ENCODE results near the gene MPPE1.

MPPE1 gene

DNA sequence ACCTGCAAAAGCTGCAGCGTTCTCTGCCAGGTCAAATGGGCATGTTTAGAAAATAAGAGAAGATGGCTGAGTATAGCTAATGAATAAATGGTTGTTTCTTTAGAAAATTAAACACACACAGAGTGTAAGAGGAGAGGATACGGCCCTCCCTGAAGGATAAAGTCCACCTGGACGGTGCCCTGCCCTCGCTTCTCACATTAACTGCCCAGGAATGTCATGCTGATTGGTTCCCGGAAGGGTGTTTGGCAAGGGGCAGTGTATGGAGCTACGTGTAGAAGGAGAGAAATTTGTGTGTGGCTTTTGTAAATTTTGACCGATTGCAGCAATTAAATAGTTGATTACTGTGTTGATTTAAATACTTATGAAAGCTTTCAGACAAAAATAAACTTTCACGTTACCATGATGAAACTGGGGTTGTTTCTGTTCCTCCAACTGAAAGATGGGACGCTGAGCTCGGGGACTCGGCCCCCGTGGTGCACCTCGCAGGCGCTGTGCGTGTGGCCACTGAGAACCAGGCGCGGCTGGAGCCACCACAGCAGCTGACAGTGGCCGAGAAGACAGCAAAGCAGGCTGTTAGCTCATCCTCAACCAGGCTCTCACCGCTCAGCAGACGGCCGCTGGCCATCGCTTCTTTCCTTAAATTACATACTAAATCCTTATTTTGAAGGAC lies 22.7 kb downstream of the MPPE1 start:
- H3K9me3 Mint-ChIP-seq, result no peaks in the 10 kb centered on the region
- H3K27me3 Mint-ChIP-seq, result no peaks in the 10 kb centered on the region
- ATAC-seq (replicated peaks) (no peak), DNase-seq (no peak)
- peaks cover 0 to 2% of the 10 kb centered on the region in 2 donors for H3K4me1 Mint-ChIP-seq (ENCODE audit: low read depth in 2 of 2)
- peaks cover 49% of the 10 kb centered on the region for H3K36me3 Mint-ChIP-seq (ENCODE audit: insufficient read depth)
- no peak overlapping the region for H3K4me3 Mint-ChIP-seq
- no peak overlapping the region for H3K27ac Mint-ChIP-seq

DNA sequence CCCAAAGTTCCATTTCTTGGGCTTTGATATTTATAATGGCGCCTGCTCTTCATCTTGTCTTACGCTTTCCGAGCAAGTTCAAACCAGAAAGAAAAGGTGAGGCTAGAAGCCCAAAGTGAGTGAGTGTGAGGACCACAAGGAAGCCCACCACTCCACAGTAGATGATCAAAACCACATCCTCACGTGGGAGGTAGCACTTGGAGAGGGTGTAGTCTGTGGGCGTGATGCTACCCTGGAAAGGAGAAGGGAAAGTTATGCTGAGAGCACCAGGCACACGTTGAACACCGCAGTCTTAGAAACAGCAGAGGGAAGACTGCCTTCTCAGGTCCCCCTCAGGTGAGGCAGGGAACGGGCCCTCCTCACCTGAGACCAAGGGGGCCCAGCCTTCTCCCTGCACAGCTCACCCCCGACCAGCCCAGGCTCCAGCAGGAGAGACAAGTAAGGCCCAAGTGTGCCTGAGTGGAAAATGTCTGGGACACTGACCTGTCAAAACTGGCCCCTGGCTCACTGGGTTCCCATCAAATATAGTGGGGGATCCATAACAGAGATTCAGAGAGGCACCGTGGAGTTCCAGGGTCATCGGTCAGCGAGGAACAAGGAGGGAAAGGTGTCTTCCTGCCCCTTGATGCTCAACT lies 23.6 kb downstream of the MPPE1 start:
- Mint-ChIP-seq H3K27ac (peak overlapping the region in 1 of 2 donors; percentile 57), H3K36me3 (ENCODE audit: insufficient read depth) (peaks cover 43% of the 10 kb centered on the region), H3K4me1 (ENCODE audit: low read depth in 2 of 2) (peaks cover 0 to 2% of the 10 kb centered on the region in 2 donors), H3K9me3 (no peaks in the 10 kb centered on the region), H3K4me3 (no peak overlapping the region), H3K27me3 (no peaks in the 10 kb centered on the region)
- no peak for DNase-seq
- no peak for ATAC-seq (replicated peaks)

DNA sequence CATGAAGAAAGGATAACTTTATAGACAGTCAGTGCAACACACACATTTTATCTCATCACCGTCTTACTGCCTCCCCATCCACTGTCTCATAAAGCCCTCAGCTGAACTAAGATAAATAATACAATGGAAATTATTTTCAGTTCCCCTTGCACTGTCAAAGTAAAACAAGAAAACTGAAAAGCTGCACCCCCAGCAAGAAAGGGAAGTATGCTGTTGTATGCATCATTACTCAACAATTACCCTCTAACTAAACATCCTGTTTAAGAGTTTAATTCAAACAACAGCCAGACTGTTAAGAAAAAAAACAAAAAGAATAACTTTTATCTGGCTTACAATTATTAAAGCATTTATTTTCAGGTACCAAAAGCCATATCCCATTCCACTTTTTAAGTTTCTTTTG lies 25.0 kb downstream of the MPPE1 start:
- ATAC-seq (replicated peaks), result peak; percentile 42
- Mint-ChIP-seq H3K4me1 (ENCODE audit: low read depth in 2 of 2) (peaks cover 0 to 2% of the 10 kb centered on the region in 2 donors), H3K4me3 (no peak overlapping the region), H3K27me3 (no peaks in the 10 kb centered on the region), H3K27ac (no peak overlapping the region), H3K36me3 (ENCODE audit: insufficient read depth) (peaks cover 39% of the 10 kb centered on the region), H3K9me3 (no peaks in the 10 kb centered on the region)
- DNase-seq, result no peak

DNA sequence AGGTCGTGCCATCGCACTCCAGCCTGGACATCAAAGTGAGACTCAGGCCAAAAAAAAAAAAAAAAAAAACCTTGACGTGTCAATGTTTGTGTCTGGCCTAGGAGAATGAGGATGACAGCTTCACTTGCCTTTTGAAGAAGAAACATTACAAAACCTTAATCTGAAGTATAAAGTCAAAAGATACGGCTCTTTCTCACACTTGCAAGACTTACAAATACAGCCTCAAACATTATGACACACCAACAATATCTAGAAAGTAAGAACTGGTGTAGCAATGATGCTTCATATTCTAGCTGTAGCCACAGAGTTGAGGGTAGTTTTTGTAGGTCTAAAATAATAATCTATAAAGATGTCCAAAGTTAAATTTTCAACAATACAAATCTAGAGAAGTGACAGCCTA lies 25.5 kb downstream of the MPPE1 start:
- Mint-ChIP-seq H3K4me1 (ENCODE audit: low read depth in 2 of 2) (peaks cover 0 to 2% of the 10 kb centered on the region in 2 donors), H3K4me3 (no peak overlapping the region), H3K27me3 (no peaks in the 10 kb centered on the region), H3K36me3 (ENCODE audit: insufficient read depth) (peaks cover 36% of the 10 kb centered on the region), H3K27ac (no peak overlapping the region), H3K9me3 (no peaks in the 10 kb centered on the region)
- ATAC-seq (replicated peaks) (no peak), DNase-seq (no peak)

DNA sequence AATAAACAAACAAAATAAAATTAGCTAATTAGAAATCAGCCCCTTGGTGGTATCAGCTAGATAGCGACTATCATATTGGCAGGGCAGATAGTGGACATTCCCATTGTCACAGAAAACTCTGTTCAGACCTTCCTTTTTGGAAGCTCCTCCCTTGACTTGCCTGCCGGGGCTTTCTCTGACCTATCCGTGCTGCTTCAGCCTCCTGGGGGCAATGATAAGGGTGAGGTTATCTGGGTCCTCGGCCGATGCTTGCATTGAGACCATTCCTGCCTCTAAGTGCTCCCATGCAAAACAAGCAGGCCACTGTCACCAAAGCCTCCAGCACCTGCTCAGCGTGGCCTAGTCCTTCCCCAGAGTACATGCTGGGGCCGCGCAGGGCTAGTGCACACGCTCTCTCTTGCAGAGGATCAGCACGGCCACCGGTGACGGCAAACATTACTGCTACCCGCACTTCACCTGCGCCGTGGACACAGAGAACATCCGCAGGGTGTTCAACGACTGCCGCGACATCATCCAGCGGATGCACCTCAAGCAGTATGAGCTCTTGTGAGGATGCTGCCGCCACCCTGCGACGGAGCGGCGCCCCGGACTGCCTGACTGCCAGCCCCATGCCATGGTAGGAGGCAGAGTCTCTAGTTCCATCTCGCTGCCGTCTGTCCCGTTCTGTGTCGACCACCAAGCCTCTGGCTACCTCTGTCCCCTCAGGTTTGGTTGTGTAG lies 27.4 kb downstream of the MPPE1 start:
- peaks cover 34% of the 10 kb centered on the region for H3K36me3 Mint-ChIP-seq (ENCODE audit: insufficient read depth)
- H3K9me3 Mint-ChIP-seq, result no peaks in the 10 kb centered on the region
- no peaks in the 10 kb centered on the region for H3K27me3 Mint-ChIP-seq
- DNase-seq, result no peak
- H3K4me1 Mint-ChIP-seq (ENCODE audit: low read depth in 2 of 2), result peaks cover 0 to 2% of the 10 kb centered on the region in 2 donors
- no peak overlapping the region for H3K4me3 Mint-ChIP-seq
- no peak overlapping the region for H3K27ac Mint-ChIP-seq
- no peak for ATAC-seq (replicated peaks)

DNA sequence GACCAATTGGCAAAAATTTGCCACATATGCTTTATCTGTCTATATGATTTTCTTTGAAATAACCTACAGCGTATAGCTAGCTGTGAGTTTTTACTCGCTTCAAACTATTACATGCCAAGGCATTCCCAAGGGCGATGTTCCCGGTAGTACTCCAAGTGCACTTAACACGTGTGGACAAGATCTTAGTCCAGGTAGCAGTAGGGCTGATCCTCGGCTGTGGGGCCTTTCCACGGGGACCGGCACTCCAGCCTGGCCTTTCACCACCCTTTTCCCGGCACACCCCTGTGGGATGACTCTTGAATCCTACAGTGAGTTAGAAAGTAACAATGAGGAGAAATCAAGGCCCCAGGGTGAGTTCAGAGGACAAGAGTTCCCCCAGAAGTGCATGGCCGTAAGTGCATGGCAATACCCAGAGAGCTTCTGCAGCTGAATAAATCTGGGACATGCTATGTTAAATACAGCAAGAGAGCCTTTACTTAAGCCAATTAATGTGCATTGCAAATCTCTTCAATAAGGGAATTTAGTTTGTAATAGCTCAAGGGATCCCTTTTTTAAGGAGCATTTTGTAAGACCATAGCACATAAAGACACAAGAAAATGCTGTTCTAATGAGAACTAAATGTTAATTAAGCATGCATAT lies 30.5 kb downstream of the MPPE1 start:
- Mint-ChIP-seq H3K9me3 (no peaks in the 10 kb centered on the region), H3K36me3 (ENCODE audit: insufficient read depth) (peaks cover 6% of the 10 kb centered on the region), H3K27me3 (no peaks in the 10 kb centered on the region), H3K27ac (no peak overlapping the region), H3K4me3 (no peak overlapping the region), H3K4me1 (ENCODE audit: low read depth in 2 of 2) (no peaks in the 10 kb centered on the region)
- DNase-seq (no peak), ATAC-seq (replicated peaks) (no peak)

DNA sequence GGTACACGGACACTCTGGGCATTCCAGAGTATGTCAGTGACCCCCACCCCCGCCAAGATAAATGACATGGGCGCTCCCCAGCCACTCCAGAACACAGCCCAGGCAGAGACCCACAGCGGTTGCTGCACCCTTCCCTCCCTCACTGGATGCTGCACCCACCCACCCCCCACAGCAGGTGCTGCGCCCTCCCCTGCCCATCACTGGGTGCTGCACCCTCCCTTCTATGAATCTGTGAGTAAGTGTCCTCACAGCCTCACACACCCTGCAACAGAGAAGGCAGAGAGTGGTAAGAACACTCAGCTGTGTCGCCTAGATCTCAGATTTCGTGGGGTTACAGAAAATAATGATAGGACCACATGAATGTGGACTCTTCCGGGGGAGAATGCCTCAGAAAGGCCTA lies 33.4 kb downstream of the MPPE1 start:
- Mint-ChIP-seq H3K36me3 (ENCODE audit: insufficient read depth) (no peaks in the 10 kb centered on the region), H3K4me3 (no peak overlapping the region), H3K27ac (no peak overlapping the region), H3K4me1 (ENCODE audit: low read depth in 2 of 2) (peaks cover 4 to 5% of the 10 kb centered on the region in 2 donors), H3K9me3 (no peaks in the 10 kb centered on the region), H3K27me3 (peaks cover 0 to 9% of the 10 kb centered on the region in 2 donors)
- no peak for DNase-seq
- no peak for ATAC-seq (replicated peaks)

DNA sequence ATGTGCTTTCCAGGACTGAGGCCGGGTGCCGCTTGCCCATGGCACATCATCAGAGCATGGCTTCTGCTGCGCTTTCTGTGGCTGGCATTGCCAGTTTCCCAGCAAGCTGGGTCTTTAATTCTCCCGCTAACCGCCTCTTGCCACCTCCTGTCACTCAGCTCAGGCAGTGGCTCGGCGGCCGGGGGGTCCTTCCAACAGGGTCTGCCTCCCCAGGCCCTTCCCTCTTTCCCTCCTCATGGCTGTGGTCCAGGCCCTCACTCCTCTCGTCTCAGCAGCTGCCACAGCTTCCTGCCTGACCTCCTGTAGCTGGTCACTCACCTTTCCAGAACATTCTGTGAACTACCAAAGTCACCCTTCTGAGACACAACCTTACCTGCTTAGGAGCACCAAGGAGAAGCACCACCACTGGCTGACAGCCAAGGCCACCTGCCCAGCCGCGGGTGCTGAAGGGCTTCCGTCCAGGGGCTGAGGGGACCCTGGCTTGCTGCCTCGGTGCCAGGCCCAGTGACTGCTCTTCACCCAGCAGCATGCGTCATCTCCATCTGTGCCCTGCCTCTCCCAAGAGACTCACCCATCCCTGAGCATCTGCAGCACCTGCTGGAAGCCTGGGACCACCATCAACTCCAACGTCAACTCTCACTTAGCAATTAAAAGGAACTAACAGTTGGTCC lies 34.3 kb downstream of the MPPE1 start:
- Mint-ChIP-seq H3K9me3 (no peaks in the 10 kb centered on the region), H3K36me3 (ENCODE audit: insufficient read depth) (no peaks in the 10 kb centered on the region), H3K4me3 (no peak overlapping the region), H3K27me3 (peaks cover 0 to 17% of the 10 kb centered on the region in 2 donors), H3K4me1 (ENCODE audit: low read depth in 2 of 2) (peaks cover 4 to 5% of the 10 kb centered on the region in 2 donors), H3K27ac (no peak overlapping the region)
- DNase-seq (no peak), ATAC-seq (replicated peaks) (no peak)

DNA sequence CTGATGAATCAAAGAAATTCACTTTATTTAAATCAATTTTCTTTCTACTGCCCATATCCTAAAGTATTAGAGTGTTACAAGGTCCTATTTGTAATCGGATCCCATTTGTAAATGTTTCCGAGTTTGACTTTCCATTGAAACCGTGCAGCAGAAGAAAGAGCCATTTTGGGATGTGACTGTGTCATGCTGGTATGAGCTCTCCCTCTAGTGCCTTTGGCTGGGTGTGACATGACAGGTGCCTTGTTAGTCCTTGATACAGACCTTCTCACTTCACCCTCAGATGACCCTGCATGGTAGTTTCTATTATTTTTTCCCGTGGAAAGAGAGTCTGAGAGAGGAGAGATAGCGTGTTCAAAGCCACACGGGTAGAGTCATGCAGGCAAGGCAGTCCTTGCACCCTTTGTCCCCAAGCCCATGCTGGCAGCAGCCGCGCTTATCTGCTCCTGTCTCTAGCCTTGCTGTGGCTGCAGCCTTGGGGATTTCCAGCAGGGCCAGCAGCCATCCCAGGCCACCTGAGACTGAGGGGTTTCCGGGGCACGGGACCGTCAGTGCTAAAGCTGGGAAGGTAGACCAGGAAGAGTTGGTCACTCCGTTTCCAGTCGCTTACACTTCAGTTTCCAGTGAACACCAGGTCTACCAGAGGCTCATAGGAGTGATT lies 35.5 kb downstream of the MPPE1 start:
- peak; percentile 51 for ATAC-seq (replicated peaks)
- H3K27ac Mint-ChIP-seq, result no peak overlapping the region
- H3K36me3 Mint-ChIP-seq (ENCODE audit: insufficient read depth), result no peaks in the 10 kb centered on the region
- DNase-seq, result peak in 1 of 3 experiments; percentile 3
- H3K4me1 Mint-ChIP-seq (ENCODE audit: low read depth in 2 of 2), result peaks cover 4 to 5% of the 10 kb centered on the region in 2 donors
- H3K9me3 Mint-ChIP-seq, result no peaks in the 10 kb centered on the region
- H3K4me3 Mint-ChIP-seq, result no peak overlapping the region
- H3K27me3 Mint-ChIP-seq, result peaks cover 0 to 22% of the 10 kb centered on the region in 2 donors

DNA sequence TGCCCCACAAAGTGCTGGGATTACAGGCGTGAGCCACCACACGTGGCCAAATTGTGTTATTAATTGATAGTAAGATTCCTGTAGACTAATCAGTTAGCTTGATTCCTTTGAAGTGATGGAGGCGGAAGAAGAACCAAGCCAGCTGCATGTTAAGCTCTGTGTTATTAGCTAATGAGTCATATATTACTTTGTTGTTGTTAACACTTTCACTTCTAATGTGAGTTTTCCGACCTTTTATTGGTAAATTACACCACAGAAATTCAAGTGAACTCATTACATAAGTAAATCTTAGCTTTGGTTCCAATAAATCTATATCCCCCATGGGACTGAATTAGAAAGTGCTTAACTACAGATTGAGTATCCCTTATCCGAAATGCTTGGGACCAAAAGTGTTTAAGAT lies 36.6 kb downstream of the MPPE1 start:
- ATAC-seq (replicated peaks) (peak; percentile 43), DNase-seq (no peak)
- no peak overlapping the region for H3K27ac Mint-ChIP-seq
- H3K27me3 Mint-ChIP-seq, result peaks cover 4 to 29% of the 10 kb centered on the region in 2 donors
- peak overlapping the region in 1 of 2 donors; percentile 22 for H3K4me3 Mint-ChIP-seq
- H3K4me1 Mint-ChIP-seq (ENCODE audit: low read depth in 2 of 2), result peaks cover 4 to 5% of the 10 kb centered on the region in 2 donors
- no peaks in the 10 kb centered on the region for H3K36me3 Mint-ChIP-seq (ENCODE audit: insufficient read depth)
- H3K9me3 Mint-ChIP-seq, result no peaks in the 10 kb centered on the region

DNA sequence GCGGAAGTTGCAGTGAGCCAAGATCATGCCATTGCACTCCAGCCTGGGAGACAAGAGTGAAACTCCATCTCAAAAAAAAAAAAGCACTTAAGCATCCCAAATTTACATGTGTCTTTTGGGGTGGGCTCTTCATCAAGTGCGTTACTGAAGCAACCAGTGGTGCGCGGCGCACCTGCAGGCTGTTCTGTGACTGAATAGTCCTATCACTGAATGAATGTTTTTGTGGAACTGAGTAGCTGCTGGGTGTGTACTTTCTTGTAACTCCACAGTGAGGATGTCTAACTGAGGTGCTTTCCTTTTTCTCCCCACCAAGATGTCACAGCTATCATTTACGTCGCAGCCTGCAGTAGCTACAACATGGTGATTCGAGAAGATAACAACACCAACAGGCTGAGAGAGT lies 39.9 kb downstream of the MPPE1 start:
- Mint-ChIP-seq H3K4me3 (no peak overlapping the region), H3K27ac (no peak overlapping the region), H3K36me3 (ENCODE audit: insufficient read depth) (no peaks in the 10 kb centered on the region), H3K4me1 (ENCODE audit: low read depth in 2 of 2) (peaks cover 4 to 5% of the 10 kb centered on the region in 2 donors), H3K27me3 (peaks cover 25 to 51% of the 10 kb centered on the region in 2 donors), H3K9me3 (no peaks in the 10 kb centered on the region)
- DNase-seq, result no peak
- ATAC-seq (replicated peaks), result no peak

DNA sequence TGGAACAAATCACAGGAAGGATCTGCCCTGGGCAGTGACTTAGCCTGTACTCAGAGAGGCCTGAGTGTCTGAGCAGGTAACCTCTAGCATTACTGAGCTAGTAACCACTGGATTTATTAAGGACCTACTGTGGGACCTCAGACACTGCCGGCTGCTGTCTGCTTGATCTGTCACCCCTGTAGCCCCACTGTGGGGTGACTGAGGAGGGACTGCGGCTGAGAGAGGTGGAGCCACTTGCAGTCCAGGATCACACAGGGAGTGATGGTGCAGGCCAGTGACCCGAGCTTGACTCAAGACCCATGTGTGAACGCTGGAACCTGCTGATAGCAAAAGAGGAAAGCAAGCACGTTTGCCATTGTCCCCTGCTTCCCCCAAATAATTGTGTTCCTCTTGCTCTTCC lies 41.4 kb downstream of the MPPE1 start:
- DNase-seq (no peak), ATAC-seq (replicated peaks) (no peak)
- no peak overlapping the region for H3K27ac Mint-ChIP-seq
- H3K4me1 Mint-ChIP-seq (ENCODE audit: low read depth in 2 of 2), result peaks cover 4 to 5% of the 10 kb centered on the region in 2 donors
- no peaks in the 10 kb centered on the region for H3K36me3 Mint-ChIP-seq (ENCODE audit: insufficient read depth)
- no peak overlapping the region for H3K4me3 Mint-ChIP-seq
- no peaks in the 10 kb centered on the region for H3K9me3 Mint-ChIP-seq
- peaks cover 28 to 51% of the 10 kb centered on the region in 2 donors for H3K27me3 Mint-ChIP-seq

DNA sequence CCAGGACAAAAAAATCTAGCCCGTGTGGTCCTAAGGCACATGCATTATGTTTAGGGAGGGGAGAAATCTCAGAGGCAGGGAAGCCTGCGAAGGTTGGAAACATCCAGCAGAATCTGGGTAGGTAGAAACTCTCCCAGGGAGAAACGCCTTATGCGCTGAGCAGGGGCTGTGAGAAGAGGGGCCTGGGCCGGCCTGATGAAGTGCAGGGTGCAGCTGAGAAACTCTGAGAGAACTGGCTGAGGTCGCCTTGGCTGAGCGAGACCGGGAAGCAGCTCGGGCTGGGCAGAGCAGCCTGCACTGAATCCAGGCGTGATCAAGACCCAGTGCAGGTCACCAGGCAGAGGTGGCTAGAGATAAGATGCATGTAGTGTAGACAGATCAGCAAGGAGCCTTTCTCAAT lies 41.8 kb downstream of the MPPE1 start:
- Mint-ChIP-seq H3K4me3 (no peak overlapping the region), H3K27ac (no peak overlapping the region), H3K9me3 (no peaks in the 10 kb centered on the region), H3K36me3 (ENCODE audit: insufficient read depth) (no peaks in the 10 kb centered on the region), H3K27me3 (peaks cover 31 to 46% of the 10 kb centered on the region in 2 donors), H3K4me1 (ENCODE audit: low read depth in 2 of 2) (peaks cover 2% of the 10 kb centered on the region in 2 donors)
- no peak for DNase-seq
- no peak for ATAC-seq (replicated peaks)
